GM10248 (cell line): ENCODE measurements around the gene KLHL25.
"Not testable (repeated sequence)": the region's sequence is repeated elsewhere in the genome, so short reads cannot be mapped to it uniquely, and the experiment has no call there.

Source experiments
- CTCF ChIA-PET: fragments of 300-600 bp; sonication (Branson Sonifier 250); formaldehyde crosslinking; extraction: SDS; loops from one replicate; lab custom pipeline; 2021; ENCODE audit warnings: antibody characterized with exemption; lab: Yijun Ruan, JAX
- POLR2A ChIA-PET: fragments of 350-650 bp; sonication (Branson Sonifier 250); formaldehyde crosslinking; extraction: SDS; loops from one replicate; lab custom pipeline; 2020; ENCODE audit warnings: antibody characterized with exemption; lab: Yijun Ruan, JAX
- DNase-seq: peaks from one replicate; pipeline ENCODE4 v3.0.0; 2012; ENCODE audit errors: extremely low spot score
- CTCF ChIP-seq: IDR thresholded peaks from 2 replicates; pipeline ENCODE4 v1.5.1; 2012; ENCODE audit warnings: mild to moderate bottlenecking, low read depth; ENCODE audit errors: extremely low read depth, missing control alignments, control extremely low read depth

Gene KLHL25

GRCh38 chr15:85813234-85813633 lies 18.5 kb upstream of the KLHL25 start:
- CTCF ChIA-PET = no interaction called here
- no peak for DNase-seq
- POLR2A ChIA-PET = no interaction called here
- no peak for TF ChIP-seq CTCF

GRCh38 chr15:85810075-85810474 lies 15.3 kb upstream of the KLHL25 start:
- DNase-seq = no peak
- CTCF ChIA-PET = interaction anchor here (1.2 kb wide), 1 partner anchor 30 kb away, joined by 3 read pairs; no protein-coding TSS in a partner anchor
- POLR2A ChIA-PET = no interaction called here
- no peak for TF ChIP-seq CTCF

- ChIA-PET CTCF (no interaction called here), POLR2A (no interaction called here)
- TF ChIP-seq CTCF = no peak
- no peak for DNase-seq
These were observed 10.7 kb upstream of the KLHL25 start for GRCh38 chr15:85805420-85805819.

- CTCF ChIA-PET = interaction anchor here (1.2 kb wide), 1 partner anchor 16 kb away, joined by 3 read pairs; no protein-coding TSS in a partner anchor
- DNase-seq = no peak
- POLR2A ChIA-PET = no interaction called here
- no peak for TF ChIP-seq CTCF
These were observed 9.9 kb upstream of the KLHL25 start for GRCh38 chr15:85804481-85805170.

- POLR2A ChIA-PET, DNase-seq: not testable (repeated sequence)
- CTCF ChIA-PET = interaction anchor here (1.0 to 1.2 kb wide), 2 partner anchors 19 to 38 kb away, joined by 3 to 4 read pairs; no protein-coding TSS in a partner anchor
These were observed 7.9 kb upstream of the KLHL25 start for GRCh38 chr15:85802617-85803016.

- POLR2A ChIA-PET = no interaction called here
- no peak for DNase-seq
- CTCF ChIA-PET = interaction anchor here (0.8 to 1.3 kb wide), 2 partner anchors 8 to 40 kb away, joined by 3 to 6 read pairs; no protein-coding TSS in a partner anchor
- no peak for TF ChIP-seq CTCF
These were observed 5.9 kb upstream of the KLHL25 start for GRCh38 chr15:85800478-85801123.

- POLR2A ChIA-PET = not testable (repeated sequence)
These were observed 1.6 kb upstream of the KLHL25 start for GRCh38 chr15:85796371-85796770.

More at GRCh38 chr15:85796371-85796770, 1.6 kb upstream of the KLHL25 start:
- CTCF ChIA-PET = interaction anchor here (0.9 to 1.7 kb wide), 4 partner anchors 8 to 67 kb away, joined by 3 to 8 read pairs (median 5); no protein-coding TSS in a partner anchor
- not testable (repeated sequence) for DNase-seq
